Activated B cell treated with CpG ODN at 0.5 μM for 24 hours (primary cell): Measurements from ENCODE around the gene RPAIN. TPM values are rescaled to one million over a fixed set of nuclear protein-coding genes. Genes with fewer than 3 reads are reported as not detected.

Experiments used
- ATAC-seq: fragments of 200-7000 bp; cut with Tn5 transposase; one replicate; pipeline ENCODE4 v1.10.0; 2021; ENCODE audit warnings: low read depth, mild to moderate bottlenecking, moderate library complexity
- CTCF ChIA-PET: fragments of 350-600 bp; sonication (Branson Sonifier 250); formaldehyde crosslinking; loops from one replicate; lab custom pipeline; 2021; ENCODE audit warnings: antibody characterized with exemption; lab: Charles Lee
- POLR2A ChIA-PET: fragments of 350-600 bp; sonication (Branson Sonifier 250); formaldehyde crosslinking; loops from one replicate; lab custom pipeline; 2021; ENCODE audit warnings: antibody characterized with exemption; lab: Charles Lee
- DNase-seq: peaks from one replicate; pipeline ENCODE4 v3.0.0; 2022
- H3K27ac Mint-ChIP-seq: one replicate; pipeline ENCODE4 v1.8.0; 2020; ENCODE audit warnings: mixed read lengths
- H3K27me3 Mint-ChIP-seq: one replicate; pipeline ENCODE4 v1.8.0; 2021; ENCODE audit warnings: mixed read lengths
- H3K36me3 Mint-ChIP-seq: one replicate; pipeline ENCODE4 v1.8.0; 2021; ENCODE audit warnings: low read depth, mixed read lengths
- H3K4me1 Mint-ChIP-seq: one replicate; pipeline ENCODE4 v1.8.0; 2021; ENCODE audit warnings: mixed read lengths
- H3K4me3 Mint-ChIP-seq: one replicate; pipeline ENCODE4 v1.8.0; 2020; ENCODE audit warnings: mild to moderate bottlenecking, mixed read lengths
- H3K9me3 Mint-ChIP-seq: one replicate; pipeline ENCODE4 v1.8.0; 2020; ENCODE audit warnings: mixed read lengths
- intact Hi-C: fragments of 100-400 bp; cut with micrococcal nuclease; formaldehyde crosslinking; loops from one replicate; pipeline ENCODE4 v1.15.1; 2024
- total RNA-seq: library from RNA; stranded (reverse); gene quantifications from 2 replicates; pipeline ENCODE4 v1.2.3, GENCODE V29; 2022
- TF ChIP-seq, protein P1 (sequence below): fragments of 200-600 bp; IDR thresholded peaks from one replicate; pipeline ENCODE4 v1.8.0; 2022; ENCODE audit warnings: antibody characterized with exemption, mild to moderate bottlenecking

The RPAIN gene
- total RNA-seq, 1 donor from 2014 or later = 87.7 TPM

DNA sequence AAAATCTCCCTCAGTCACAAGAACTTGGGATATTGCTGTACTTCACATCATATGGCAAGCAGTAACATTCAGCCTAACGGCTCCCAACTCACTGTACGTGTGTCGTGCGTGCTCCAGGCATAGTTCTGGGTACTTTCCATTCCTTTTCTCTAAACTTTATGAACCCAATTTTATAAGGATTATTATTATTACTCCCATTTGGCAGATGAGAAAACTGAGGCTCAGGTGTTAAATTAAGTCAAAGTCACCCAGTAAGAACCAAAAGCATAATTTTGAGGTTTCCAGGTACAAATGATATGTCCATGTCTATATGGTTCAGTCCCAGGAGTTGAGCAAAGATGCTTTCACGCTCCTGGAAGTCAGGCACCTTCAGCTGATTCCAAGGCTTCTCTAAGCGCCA lies 23.7 kb downstream of the RPAIN start:
- Mint-ChIP-seq H3K27ac (no peak overlapping the region), H3K4me3 (no peak overlapping the region), H3K36me3 (peaks cover 50% of the 10 kb centered on the region), H3K27me3 (no peaks in the 10 kb centered on the region), H3K9me3 (no peaks in the 10 kb centered on the region), H3K4me1 (peaks cover 7% of the 10 kb centered on the region)
- TF ChIP-seq, protein P1, sequence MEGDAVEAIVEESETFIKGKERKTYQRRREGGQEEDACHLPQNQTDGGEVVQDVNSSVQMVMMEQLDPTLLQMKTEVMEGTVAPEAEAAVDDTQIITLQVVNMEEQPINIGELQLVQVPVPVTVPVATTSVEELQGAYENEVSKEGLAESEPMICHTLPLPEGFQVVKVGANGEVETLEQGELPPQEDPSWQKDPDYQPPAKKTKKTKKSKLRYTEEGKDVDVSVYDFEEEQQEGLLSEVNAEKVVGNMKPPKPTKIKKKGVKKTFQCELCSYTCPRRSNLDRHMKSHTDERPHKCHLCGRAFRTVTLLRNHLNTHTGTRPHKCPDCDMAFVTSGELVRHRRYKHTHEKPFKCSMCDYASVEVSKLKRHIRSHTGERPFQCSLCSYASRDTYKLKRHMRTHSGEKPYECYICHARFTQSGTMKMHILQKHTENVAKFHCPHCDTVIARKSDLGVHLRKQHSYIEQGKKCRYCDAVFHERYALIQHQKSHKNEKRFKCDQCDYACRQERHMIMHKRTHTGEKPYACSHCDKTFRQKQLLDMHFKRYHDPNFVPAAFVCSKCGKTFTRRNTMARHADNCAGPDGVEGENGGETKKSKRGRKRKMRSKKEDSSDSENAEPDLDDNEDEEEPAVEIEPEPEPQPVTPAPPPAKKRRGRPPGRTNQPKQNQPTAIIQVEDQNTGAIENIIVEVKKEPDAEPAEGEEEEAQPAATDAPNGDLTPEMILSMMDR = no peak
- no peak for ATAC-seq
- ChIA-PET CTCF (no interaction called here), POLR2A (no interaction called here)
- intact Hi-C loops = no loop called here
- DNase-seq = no peak

DNA sequence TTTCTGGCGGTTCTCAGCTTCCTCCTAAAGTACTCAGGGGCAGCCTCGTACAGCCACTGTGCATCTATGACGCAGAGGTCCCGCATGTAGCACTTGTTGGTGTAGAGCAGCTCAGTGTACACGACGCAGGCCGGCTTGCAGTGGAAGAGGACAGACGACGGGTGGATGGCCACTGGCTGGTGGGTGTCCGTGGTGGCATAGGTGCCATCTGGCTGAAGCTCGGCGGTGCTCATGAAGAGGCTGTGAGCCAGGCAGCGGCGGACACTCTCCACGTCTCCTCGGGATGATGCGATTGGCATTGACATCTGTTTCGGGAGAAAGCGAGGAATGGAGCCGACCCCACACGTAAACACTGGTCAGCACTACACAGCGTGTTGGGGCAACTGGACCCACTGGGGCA lies 24.2 kb downstream of the RPAIN start:
- CTCF ChIA-PET = no interaction called here
- intact Hi-C loops = no loop called here
- TF ChIP-seq, protein P1 = no peak

GRCh38 chr17:5446786-5447185 lies 26.8 kb downstream of the RPAIN start:
- TF ChIP-seq, protein P1 = no peak
- Mint-ChIP-seq H3K27me3 (no peaks in the 10 kb centered on the region), H3K4me1 (no peaks in the 10 kb centered on the region), H3K9me3 (no peaks in the 10 kb centered on the region), H3K4me3 (no peak overlapping the region), H3K36me3 (peaks cover 75% of the 10 kb centered on the region), H3K27ac (no peak overlapping the region)
- intact Hi-C loops = no loop called here
- ChIA-PET POLR2A (no interaction called here), CTCF (no interaction called here)
- DNase-seq = no peak
- ATAC-seq = no peak

More for the DNA sequence above, 24.2 kb downstream of the RPAIN start:
- no peak overlapping the region for H3K27ac Mint-ChIP-seq
- POLR2A ChIA-PET = no interaction called here
- no peaks in the 10 kb centered on the region for H3K27me3 Mint-ChIP-seq
- peaks cover 6% of the 10 kb centered on the region for H3K4me1 Mint-ChIP-seq
- no peak overlapping the region for H3K4me3 Mint-ChIP-seq
- ATAC-seq = no peak
- DNase-seq = no peak
- peaks cover 55% of the 10 kb centered on the region for H3K36me3 Mint-ChIP-seq
- no peaks in the 10 kb centered on the region for H3K9me3 Mint-ChIP-seq

DNA sequence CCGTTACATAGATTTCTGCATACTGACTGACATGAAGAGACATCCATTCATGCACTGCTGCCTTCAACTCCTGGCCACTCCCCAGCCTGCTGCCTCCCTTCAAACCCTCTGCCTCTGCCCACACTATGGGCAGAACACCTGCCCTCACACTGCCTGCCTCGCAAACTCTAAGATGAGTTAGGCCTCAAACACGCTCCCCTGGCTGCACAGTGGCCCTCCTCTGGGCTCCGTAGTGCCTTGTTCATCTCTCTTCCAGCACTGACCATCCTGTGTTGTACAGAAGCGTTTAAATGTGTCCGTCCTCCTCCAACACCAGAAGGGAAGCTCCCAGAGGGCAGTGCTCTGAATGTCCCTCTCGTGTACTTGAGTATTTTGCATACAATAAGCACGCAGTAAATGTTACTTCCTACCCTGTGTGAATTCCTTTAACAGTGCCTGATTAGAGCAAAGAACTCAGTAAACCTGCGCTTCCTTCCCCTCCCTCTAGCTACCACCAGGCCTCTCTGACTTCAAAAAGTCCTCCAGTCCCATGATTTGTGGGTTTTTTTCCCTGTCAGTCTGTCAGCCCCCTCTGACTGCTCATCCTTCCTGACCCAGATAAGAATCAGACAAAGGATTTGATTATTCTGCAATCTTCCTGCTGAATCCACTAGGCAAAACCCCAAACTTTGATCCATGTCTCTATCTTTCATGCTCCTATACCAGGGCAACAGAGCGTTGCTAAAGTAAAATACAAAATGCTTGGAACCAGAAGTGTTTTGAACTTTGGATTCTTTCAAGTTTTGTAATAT lies 44.9 kb downstream of the RPAIN start:
- DNase-seq (no peak), ATAC-seq (no peak)
- Mint-ChIP-seq H3K36me3 (peaks cover 37% of the 10 kb centered on the region), H3K4me3 (no peak overlapping the region), H3K27me3 (no peaks in the 10 kb centered on the region), H3K27ac (no peak overlapping the region), H3K4me1 (peaks cover 37% of the 10 kb centered on the region), H3K9me3 (no peaks in the 10 kb centered on the region)
- intact Hi-C loops = no loop called here
- CTCF ChIA-PET = interaction anchor here (1.5 kb wide), 1 partner anchor 26 kb away, joined by 4 read pairs; the partner anchor contains the start of gene C1QBP
- POLR2A ChIA-PET = no interaction called here
- TF ChIP-seq, protein P1 = no peak

DNA sequence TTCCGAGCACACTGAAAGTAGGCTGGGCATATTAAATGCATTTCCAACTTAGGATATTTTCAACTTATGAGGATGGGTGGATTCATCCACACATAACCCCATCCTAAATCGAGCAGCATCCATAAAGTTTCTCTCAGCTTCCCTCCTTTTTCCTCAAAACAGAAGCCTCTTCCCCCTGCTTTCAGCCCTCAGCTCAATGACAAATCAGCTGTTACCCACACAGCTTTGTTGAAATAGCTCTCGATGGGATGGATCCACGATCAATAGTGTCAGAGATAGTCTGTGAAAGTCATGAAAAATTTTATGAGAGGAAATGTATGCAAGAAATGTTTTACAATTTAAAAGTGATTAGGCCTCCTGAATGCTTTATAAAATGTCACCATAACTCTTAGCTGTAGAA lies 46.3 kb downstream of the RPAIN start:
- DNase-seq (no peak), ATAC-seq (no peak)
- ChIA-PET POLR2A (no interaction called here), CTCF (interaction anchor here (1.0 kb wide), 1 partner anchor 28 kb away, joined by 3 read pairs; the partner anchor contains the start of gene C1QBP)
- TF ChIP-seq, protein P1 = no peak
- Mint-ChIP-seq H3K4me1 (peaks cover 37% of the 10 kb centered on the region), H3K27ac (no peak overlapping the region), H3K27me3 (no peaks in the 10 kb centered on the region), H3K4me3 (no peak overlapping the region), H3K9me3 (no peaks in the 10 kb centered on the region), H3K36me3 (peaks cover 24% of the 10 kb centered on the region)
- intact Hi-C loops = no loop called here
